B cell (primary cell): ENCODE measurements around the gene FBXW5. TPM values are rescaled to one million over a fixed set of nuclear protein-coding genes. Genes with fewer than 3 reads are reported as not detected.

Experiments
- ATAC-seq: fragments of 200-7000 bp; cut with Tn5 transposase; one replicate; pipeline ENCODE4 v1.10.0; 2021; ENCODE audit warnings: low read depth, mild to moderate bottlenecking, moderate number of reproducible peaks, moderate library complexity
- CTCF ChIA-PET: fragments of 350-600 bp; sonication (Branson Sonifier 250); formaldehyde crosslinking; loops from one replicate; lab custom pipeline; 2021; ENCODE audit warnings: antibody characterized with exemption, inconsistent platforms; lab: Charles Lee
- POLR2A ChIA-PET: fragments of 350-600 bp; sonication (Branson Sonifier 250); formaldehyde crosslinking; loops from one replicate; lab custom pipeline; 2021; ENCODE audit warnings: antibody characterized with exemption; lab: Charles Lee
- DNase-seq: peaks from one replicate; pipeline ENCODE4 v3.0.0; 2013
- H2AFZ ChIP-seq: 2 replicates; pipeline ENCODE4 v1.6.1; 2012; ENCODE audit warnings: mild to moderate bottlenecking, low read depth, low read length; ENCODE audit not compliant: insufficient read depth, poor library complexity, severe bottlenecking
- H3K27ac ChIP-seq, 2 donors: 1 replicate in 1 of 2; 2 replicates in 1 of 2; pipeline ENCODE4 v1.5.1; 2012 to 2013; ENCODE audit warnings: low read length in 2 of 2, mild to moderate bottlenecking in 2 of 2, moderate library complexity in 1 of 2
- H3K27me3 ChIP-seq, 4 experiments: fragments of 200-600 bp in 1 of 4; sonication (generic) in 1 of 4; replicated peaks in 1 of 4; 1 replicate in 2 of 4; 2 replicates in 2 of 4; pipeline versions ENCODE4 v1.6.1 to v1.7.0; 2013 to 2016; ENCODE audit warnings: low read length in 3 of 4, mild to moderate bottlenecking in 2 of 4, mixed read lengths in 1 of 4, moderate library complexity in 1 of 4; ENCODE audit not compliant: insufficient read depth in 4 of 4, control insufficient read depth in 3 of 4; ENCODE audit errors: control extremely low read depth in 1 of 4
- H3K36me3 ChIP-seq, 2 experiments: replicated peaks in 1 of 2; 1 replicate in 1 of 2; 2 replicates in 1 of 2; pipeline versions ENCODE4 v1.6.1 to v1.7.1; 2013; ENCODE audit warnings: low read length in 1 of 2; ENCODE audit not compliant: insufficient read depth in 2 of 2, control insufficient read depth in 1 of 2; ENCODE audit errors: control extremely low read depth in 1 of 2, extremely low read depth in 1 of 2
- H3K4me1 ChIP-seq, 2 donors: fragments of 200-600 bp in 1 of 2; sonication (generic) in 1 of 2; 1 replicate in 1 of 2; 2 replicates in 1 of 2; pipeline versions ENCODE4 v1.5.1 to v1.6.1; 2013 to 2017; ENCODE audit warnings: low read length in 2 of 2; ENCODE audit not compliant: control insufficient read depth in 2 of 2, insufficient read depth in 2 of 2
- H3K4me2 ChIP-seq: replicated peaks from 2 replicates; pipeline ENCODE3; 2012; ENCODE audit warnings: mild to moderate bottlenecking, low read depth, low read length; ENCODE audit not compliant: poor library complexity, severe bottlenecking
- H3K4me3 ChIP-seq, 5 experiments: fragments of 200-600 bp in 1 of 5; sonication (generic) in 1 of 5; 1 replicate in 3 of 5; 2 replicates in 2 of 5; pipeline versions ENCODE4 v1.5.1 to v1.7.0; 2011 to 2016; ENCODE audit warnings: low read length in 4 of 5, mild to moderate bottlenecking in 4 of 5, low read depth in 2 of 5, control low read depth in 1 of 5, moderate library complexity in 1 of 5; ENCODE audit not compliant: insufficient read depth in 1 of 5; ENCODE audit errors: control extremely low read depth in 1 of 5, extremely low read depth in 1 of 5
- H3K79me2 ChIP-seq: fragments of 200-600 bp; sonication (generic); one replicate; pipeline ENCODE4 v1.6.0; 2016; ENCODE audit warnings: low read length; ENCODE audit not compliant: control insufficient read depth, insufficient read depth
- H3K9ac ChIP-seq: fragments of 200-600 bp; sonication (generic); 2 replicates; pipeline ENCODE4 v1.6.1; 2017; ENCODE audit warnings: mild to moderate bottlenecking, low read length, moderate library complexity
- H3K9me3 ChIP-seq, 3 donors: one replicate each; pipeline versions ENCODE4 v1.6.1 to v1.7.1; 2013; ENCODE audit warnings: low read length in 2 of 3; ENCODE audit not compliant: control insufficient read depth in 2 of 3, insufficient read depth in 1 of 3; ENCODE audit errors: control extremely low read depth in 1 of 3
- H4K20me1 ChIP-seq: 2 replicates; pipeline ENCODE4 v1.6.0; 2012; ENCODE audit warnings: mild to moderate bottlenecking, low read length; ENCODE audit not compliant: insufficient read depth, control insufficient read depth, poor library complexity, severe bottlenecking
- H3K27ac Mint-ChIP-seq: one replicate; pipeline ENCODE4 v1.8.0; 2021; ENCODE audit warnings: mixed read lengths
- H3K27me3 Mint-ChIP-seq: one replicate; pipeline ENCODE4 v1.8.0; 2021; ENCODE audit warnings: mixed read lengths
- H3K4me1 Mint-ChIP-seq: one replicate; pipeline ENCODE4 v1.8.0; 2021; ENCODE audit warnings: mixed read lengths
- H3K4me3 Mint-ChIP-seq: one replicate; pipeline ENCODE4 v1.8.0; 2021; ENCODE audit warnings: mixed read lengths
- H3K9me3 Mint-ChIP-seq: one replicate; pipeline ENCODE4 v1.8.0; 2022; ENCODE audit warnings: mixed read lengths; ENCODE audit not compliant: insufficient read depth
- CTCF ChIP-seq: fragments of 200-600 bp; IDR thresholded peaks from one replicate; pipeline ENCODE4 v1.8.0; 2022; ENCODE audit warnings: antibody characterized with exemption, mild to moderate bottlenecking
- EZH2 ChIP-seq: IDR thresholded peaks from 2 replicates; pipeline ENCODE4 v1.6.1; 2012; ENCODE audit warnings: borderline replicate concordance, low read depth, mild to moderate bottlenecking, moderate library complexity, low read length; ENCODE audit not compliant: insufficient read depth, poor library complexity, severe bottlenecking
- WGBS: methylation state at CpG from one replicate; pipeline ENCODE4 v1.1.5; 2013; ENCODE audit warnings: missing lambda C conversion rate; ENCODE audit not compliant: insufficient coverage; 5-methylcytosine and 5-hydroxymethylcytosine counted together
- intact Hi-C: fragments of 100-400 bp; cut with micrococcal nuclease; formaldehyde crosslinking; loops from one replicate; pipeline ENCODE4 v1.10.0; 2022
- polyA plus RNA-seq: library from polyadenylated mRNA; depleted of rRNA; stranded (reverse); fragments of >200 nt; gene quantifications from 2 replicates; pipeline ENCODE4 v1.2.3, GENCODE V29; 2012
- total RNA-seq, 2 donors: library from RNA; stranded (reverse); fragments of 120-200 nt in 1 of 2; gene quantifications; 1 replicate in 1 of 2; 2 replicates in 1 of 2; pipeline versions ENCODE4 v1.2.3 to v1.2.4, GENCODE V29; 2013 to 2022

Gene FBXW5
- total and polyA plus RNA-seq, 2 donors (not counting 1 experiment from before 2014, with no cell fraction given): 99.6 to 195 TPM

- Mint-ChIP-seq H3K27me3 (no peaks in the 10 kb centered on the region), H3K27ac (no peak overlapping the region), H3K4me3 (no peak overlapping the region), H3K4me1 (no peaks in the 10 kb centered on the region), H3K9me3 (no peaks in the 10 kb centered on the region)
- no peaks in the 10 kb centered on the region for H3K36me3 ChIP-seq
- H3K9ac ChIP-seq: no peak overlapping the region
- H4K20me1 ChIP-seq: no peaks in the 10 kb centered on the region
- no peak overlapping the region for H3K27ac ChIP-seq
- no peak overlapping the region for H3K4me3 ChIP-seq
- peaks cover 0 to 6% (median under 1%) of the 10 kb centered on the region in 4 experiments for H3K27me3 ChIP-seq
- no peak overlapping the region for H2AFZ ChIP-seq
- peaks cover 0 to 2% (median 0%) of the 10 kb centered on the region in 3 donors for H3K9me3 ChIP-seq
- ChIA-PET CTCF (no interaction called here), POLR2A (no interaction called here)
- DNase-seq: no peak
- intact Hi-C loops: no loop called here
- WGBS: 92% methylated on average over 14 of the region's 14 CpGs
- no peak overlapping the region for H3K4me2 ChIP-seq
- no peaks in the 10 kb centered on the region for H3K79me2 ChIP-seq
- TF ChIP-seq EZH2 (no peak), CTCF (no peak)
- peaks cover 3 to 4% of the 10 kb centered on the region in 2 donors for H3K4me1 ChIP-seq
- no peak for ATAC-seq
These were observed 10.8 kb upstream of the FBXW5 start for GRCh38 chr9:136955202-136955942.

- H3K27me3 Mint-ChIP-seq: no peaks in the 10 kb centered on the region
These were observed 9.9 kb upstream of the FBXW5 start for GRCh38 chr9:136954270-136955083.

More at GRCh38 chr9:136954270-136955083, 9.9 kb upstream of the FBXW5 start:
- H3K9me3 Mint-ChIP-seq: no peaks in the 10 kb centered on the region
- intact Hi-C loops: no loop called here
- Histone ChIP-seq H3K4me3 (no peak overlapping the region), H3K9ac (no peak overlapping the region), H3K4me1 (peaks cover 5 to 8% of the 10 kb centered on the region in 2 donors), H3K9me3 (peaks cover 0 to 2% (median 0%) of the 10 kb centered on the region in 3 donors), H3K27ac (no peak overlapping the region), H3K36me3 (no peaks in the 10 kb centered on the region), H4K20me1 (no peaks in the 10 kb centered on the region), H3K4me2 (no peak overlapping the region), H3K79me2 (no peaks in the 10 kb centered on the region), H2AFZ (no peak overlapping the region), H3K27me3 (peaks cover 0 to 6% (median 0%) of the 10 kb centered on the region in 4 experiments)
- ChIA-PET POLR2A (no interaction called here), CTCF (no interaction called here)
- peaks cover 4% of the 10 kb centered on the region for H3K4me1 Mint-ChIP-seq
- no peak overlapping the region for H3K4me3 Mint-ChIP-seq
- no peak overlapping the region for H3K27ac Mint-ChIP-seq
- 90% methylated on average over 17 of the region's 25 CpGs for WGBS
- ATAC-seq (no peak), DNase-seq (no peak)
- TF ChIP-seq CTCF (no peak), EZH2 (no peak)
